GM12891 (cell line): Measurements from ENCODE around the gene NBEA.

Source experiments
- POLR2A ChIP-seq: IDR thresholded peaks from 2 replicates; pipeline ENCODE4 v1.6.1; 2011; ENCODE audit warnings: low read depth, low read length, control low read depth
- POLR2AphosphoS5 ChIP-seq: IDR thresholded peaks from 2 replicates; pipeline ENCODE4 v1.6.1; 2011; ENCODE audit warnings: low read depth, low read length, control low read depth
- POU2F2 ChIP-seq: IDR thresholded peaks from 2 replicates; pipeline ENCODE4 v1.6.1; 2011; ENCODE audit warnings: low read depth, mild to moderate bottlenecking, control low read depth, low read length, moderate library complexity

- TF ChIP-seq POLR2A: no peak
- TF ChIP-seq POLR2AphosphoS5: no peak
- no peak for TF ChIP-seq POU2F2
Observed at GRCh38 chr13:35179494-35179893, 237.4 kb downstream of the NBEA start.
